PC-3 (cell line): ENCODE data around the gene SUSD4.

Experiments
- EZH2 ChIP-seq: fragments of 300-600 bp; sonication (generic); IDR thresholded peaks from one replicate; pipeline ENCODE4 v1.6.1; 2017; ENCODE audit warnings: antibody characterized with exemption, mild to moderate bottlenecking, low read length; ENCODE audit not compliant: unreplicated experiment
- EZH2phosphoT487 ChIP-seq: fragments of 300-600 bp; sonication (generic); IDR thresholded peaks from 2 replicates; pipeline ENCODE4 v1.6.1; 2018; ENCODE audit warnings: mild to moderate bottlenecking, antibody characterized with exemption, low read length, borderline replicate concordance
- TF ChIP-seq, protein P1 (sequence below): fragments of 300-600 bp; sonication (generic); conservative IDR thresholded peaks from 2 replicates; pipeline ENCODE4 v1.5.1; 2017; ENCODE audit warnings: antibody characterized with exemption, low read depth, mild to moderate bottlenecking, low read length

DNA sequence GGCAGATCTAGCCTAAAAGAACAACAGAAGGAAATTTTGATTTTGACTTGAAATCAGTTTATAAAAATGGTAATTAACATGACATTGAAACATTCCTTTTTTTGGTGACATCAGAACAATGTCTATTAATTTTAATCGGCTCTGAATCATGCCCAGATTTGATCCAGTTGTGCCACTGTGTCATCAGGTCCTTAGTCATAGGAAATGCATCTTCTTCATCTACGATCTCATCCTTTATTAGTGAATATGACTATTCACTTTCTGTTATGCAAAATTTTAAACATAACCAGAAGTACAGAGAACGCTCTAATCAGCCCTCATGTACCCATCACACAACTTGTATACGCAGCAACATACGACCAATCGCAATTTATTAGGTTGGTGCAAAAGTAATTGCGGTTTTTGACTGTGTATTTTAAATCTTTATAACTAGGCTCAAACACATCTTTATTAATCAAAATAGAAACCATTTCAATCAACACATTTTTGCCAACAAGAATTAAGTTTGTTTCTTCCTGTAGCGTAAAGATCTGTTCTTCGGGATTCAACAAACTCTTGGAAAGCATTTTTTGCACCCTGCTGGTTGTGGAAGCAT, 180.6 kb downstream of the SUSD4 start:
- TF ChIP-seq EZH2 (no peak), EZH2phosphoT487 (no peak)
- TF ChIP-seq, protein P1, sequence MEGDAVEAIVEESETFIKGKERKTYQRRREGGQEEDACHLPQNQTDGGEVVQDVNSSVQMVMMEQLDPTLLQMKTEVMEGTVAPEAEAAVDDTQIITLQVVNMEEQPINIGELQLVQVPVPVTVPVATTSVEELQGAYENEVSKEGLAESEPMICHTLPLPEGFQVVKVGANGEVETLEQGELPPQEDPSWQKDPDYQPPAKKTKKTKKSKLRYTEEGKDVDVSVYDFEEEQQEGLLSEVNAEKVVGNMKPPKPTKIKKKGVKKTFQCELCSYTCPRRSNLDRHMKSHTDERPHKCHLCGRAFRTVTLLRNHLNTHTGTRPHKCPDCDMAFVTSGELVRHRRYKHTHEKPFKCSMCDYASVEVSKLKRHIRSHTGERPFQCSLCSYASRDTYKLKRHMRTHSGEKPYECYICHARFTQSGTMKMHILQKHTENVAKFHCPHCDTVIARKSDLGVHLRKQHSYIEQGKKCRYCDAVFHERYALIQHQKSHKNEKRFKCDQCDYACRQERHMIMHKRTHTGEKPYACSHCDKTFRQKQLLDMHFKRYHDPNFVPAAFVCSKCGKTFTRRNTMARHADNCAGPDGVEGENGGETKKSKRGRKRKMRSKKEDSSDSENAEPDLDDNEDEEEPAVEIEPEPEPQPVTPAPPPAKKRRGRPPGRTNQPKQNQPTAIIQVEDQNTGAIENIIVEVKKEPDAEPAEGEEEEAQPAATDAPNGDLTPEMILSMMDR: no peak
